ENCODE data around the gene OAF.
"Not testable (repeated sequence)": the region's sequence is repeated elsewhere in the genome, so short reads cannot be mapped to it uniquely, and the experiment has no call there.

Gene OAF

GRCh38 chr11:120272303-120272702, 61.5 kb downstream of the OAF start:
- H3K4me3 ChIP-seq (ENCODE audit: low read depth, low read length), result no peak overlapping the region
- H3K27ac ChIP-seq, result no peak overlapping the region
- in situ Hi-C loops (cut with HindIII; ENCODE audit: low pct_ligation_motif_present, low sequenced_read_pairs), result no loop called here
- H3K27me3 ChIP-seq (replicated peaks), result no peaks in the 10 kb centered on the region
- TF ChIP-seq CTCF (IDR thresholded peaks at IDR 0.05; ENCODE audit: low read depth, low read length, missing control alignments), result no peak
- DNase-seq, result peak; percentile 31
- no peaks in the 10 kb centered on the region for H3K36me3 ChIP-seq (replicated peaks)

GRCh38 chr11:120273432-120273831, 62.6 kb downstream of the OAF start:
- Histone ChIP-seq H3K27me3 (replicated peaks) (no peaks in the 10 kb centered on the region), H3K36me3 (replicated peaks) (no peaks in the 10 kb centered on the region), H3K27ac (no peak overlapping the region), H3K4me3 (ENCODE audit: low read depth, low read length) (no peak overlapping the region)
- no peak for TF ChIP-seq CTCF (IDR thresholded peaks at IDR 0.05; ENCODE audit: low read depth, low read length, missing control alignments)
- DNase-seq, result no peak
- in situ Hi-C loops (cut with HindIII; ENCODE audit: low pct_ligation_motif_present, low sequenced_read_pairs), result no loop called here

GRCh38 chr11:120273956-120274355, 63.1 kb downstream of the OAF start:
- H3K36me3 ChIP-seq (replicated peaks); H3K27me3 ChIP-seq (replicated peaks); H3K4me3 ChIP-seq (ENCODE audit: low read depth, low read length); H3K27ac ChIP-seq; in situ Hi-C loops (cut with HindIII; ENCODE audit: low pct_ligation_motif_present, low sequenced_read_pairs); DNase-seq: not testable (repeated sequence)

- TF ChIP-seq CTCF (IDR thresholded peaks at IDR 0.05; ENCODE audit: low read depth, low read length, missing control alignments), result no peak
- in situ Hi-C loops (cut with HindIII; ENCODE audit: low pct_ligation_motif_present, low sequenced_read_pairs), result no loop called here
- DNase-seq, result no peak
- no peak overlapping the region for H3K27ac ChIP-seq
- no peaks in the 10 kb centered on the region for H3K27me3 ChIP-seq (replicated peaks)
- no peak overlapping the region for H3K4me3 ChIP-seq (ENCODE audit: low read depth, low read length)
- no peaks in the 10 kb centered on the region for H3K36me3 ChIP-seq (replicated peaks)
Observed at GRCh38 chr11:120279502-120279901, 68.7 kb downstream of the OAF start.
